Thyroid gland (tissue), 4 donors: Measurements from ENCODE around the gene RFX8. TPM values are rescaled to one million over a fixed set of nuclear protein-coding genes. Genes with fewer than 3 reads are reported as not detected.
"Not testable (repeated sequence)": the region's sequence is repeated elsewhere in the genome, so short reads cannot be mapped to it uniquely, and the experiment has no call there.

Experiments
- DNase-seq, 2 donors: peaks; one replicate each; pipeline ENCODE4 v3.0.0-alpha.2; 2019
- H3K27ac ChIP-seq, 3 donors: fragments of 200-600 bp; sonication (generic); 1 replicate in 2 of 3; 2 replicates in 1 of 3; pipeline ENCODE4 v1.5.1; 2016 to 2019; ENCODE audit warnings: mild to moderate bottlenecking in 1 of 3, moderate library complexity in 1 of 3
- H3K27me3 ChIP-seq: fragments of 200-600 bp; sonication (generic); one replicate; pipeline ENCODE4 v1.5.1; 2019
- H3K36me3 ChIP-seq, 2 donors: fragments of 200-600 bp; sonication (generic); one replicate each; pipeline ENCODE4 v1.5.1; 2016 to 2019
- H3K4me1 ChIP-seq, 2 donors: fragments of 200-600 bp; sonication (generic); one replicate each; pipeline ENCODE4 v1.5.1; 2017 to 2019
- H3K4me3 ChIP-seq, 3 donors: fragments of 200-600 bp; sonication (generic); replicated peaks in 1 of 3; 1 replicate in 2 of 3; 2 replicates in 1 of 3; pipeline ENCODE4 v1.5.1; 2016; ENCODE audit warnings: mild to moderate bottlenecking in 1 of 3
- H3K9me3 ChIP-seq: fragments of 200-600 bp; sonication (generic); one replicate; pipeline ENCODE4 v1.5.1; 2017
- POLR2A ChIP-seq, 2 donors: fragments of 450-650 bp; IDR thresholded peaks; one replicate each; pipeline ENCODE4 v1.6.1; 2017; ENCODE audit warnings: antibody characterized with exemption in 2 of 2, mild to moderate bottlenecking in 2 of 2, moderate library complexity in 1 of 2
- WGBS, 2 donors: methylation state at CpG; one replicate each; pipeline ENCODE4 v1.1.5; 2017; 5-methylcytosine and 5-hydroxymethylcytosine counted together
- intact Hi-C: fragments of 100-400 bp; cut with DNase I; formaldehyde crosslinking; loops from one replicate; pipeline ENCODE4 v1.15.1; 2023
- total RNA-seq, 4 donors: library from RNA; depleted of rRNA; stranded (reverse); fragments of >200 nt; gene quantifications; one replicate each; pipeline ENCODE4 v1.2.3, GENCODE V29; 2016
- TF ChIP-seq, protein P1 (sequence below), 6 experiments: fragments of 200-600 bp in 3 of 6; fragments of 450-650 bp in 3 of 6; sonication (generic) in 3 of 6; IDR thresholded peaks; one replicate each; pipeline ENCODE4 v1.5.1; 2016 to 2019; ENCODE audit warnings: antibody characterized with exemption in 6 of 6, mild to moderate bottlenecking in 2 of 6, inconsistent platforms in 1 of 6, moderate library complexity in 1 of 6

Gene RFX8
- total RNA-seq, 4 donors from 2014 or later: 1.9 TPM; not detected in 3

DNA sequence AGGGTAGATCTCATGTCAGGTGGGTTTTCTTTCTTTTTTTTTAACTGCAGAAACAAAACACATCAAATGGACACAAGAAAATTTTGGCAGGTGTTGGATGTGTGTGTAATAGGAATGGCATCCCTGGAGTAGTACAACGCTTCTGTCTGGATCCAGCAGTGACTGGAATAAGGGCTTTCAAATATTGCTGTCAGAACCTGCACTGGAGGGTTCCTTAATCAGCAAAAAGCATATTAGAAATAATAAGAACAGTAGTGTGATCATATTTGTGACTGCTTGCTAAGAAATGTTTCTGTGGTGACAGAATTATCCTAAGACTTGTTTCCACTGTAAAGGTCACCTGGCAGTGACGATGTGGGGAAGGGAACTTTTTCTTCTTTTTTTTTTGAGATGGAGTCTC, 118.4 kb downstream of the RFX8 start:
- Histone ChIP-seq H3K9me3 (no peaks in the 10 kb centered on the region), H3K27me3 (no peaks in the 10 kb centered on the region), H3K4me1 (no peaks in the 10 kb centered on the region), H3K36me3 (no peaks in the 10 kb centered on the region), H3K4me3 (no peak overlapping the region), H3K27ac (no peak overlapping the region)
- intact Hi-C loops: no loop called here
- no peak for TF ChIP-seq POLR2A (IDR thresholded peaks at IDR 0.05)
- TF ChIP-seq, protein P1, sequence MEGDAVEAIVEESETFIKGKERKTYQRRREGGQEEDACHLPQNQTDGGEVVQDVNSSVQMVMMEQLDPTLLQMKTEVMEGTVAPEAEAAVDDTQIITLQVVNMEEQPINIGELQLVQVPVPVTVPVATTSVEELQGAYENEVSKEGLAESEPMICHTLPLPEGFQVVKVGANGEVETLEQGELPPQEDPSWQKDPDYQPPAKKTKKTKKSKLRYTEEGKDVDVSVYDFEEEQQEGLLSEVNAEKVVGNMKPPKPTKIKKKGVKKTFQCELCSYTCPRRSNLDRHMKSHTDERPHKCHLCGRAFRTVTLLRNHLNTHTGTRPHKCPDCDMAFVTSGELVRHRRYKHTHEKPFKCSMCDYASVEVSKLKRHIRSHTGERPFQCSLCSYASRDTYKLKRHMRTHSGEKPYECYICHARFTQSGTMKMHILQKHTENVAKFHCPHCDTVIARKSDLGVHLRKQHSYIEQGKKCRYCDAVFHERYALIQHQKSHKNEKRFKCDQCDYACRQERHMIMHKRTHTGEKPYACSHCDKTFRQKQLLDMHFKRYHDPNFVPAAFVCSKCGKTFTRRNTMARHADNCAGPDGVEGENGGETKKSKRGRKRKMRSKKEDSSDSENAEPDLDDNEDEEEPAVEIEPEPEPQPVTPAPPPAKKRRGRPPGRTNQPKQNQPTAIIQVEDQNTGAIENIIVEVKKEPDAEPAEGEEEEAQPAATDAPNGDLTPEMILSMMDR (IDR thresholded peaks at IDR 0.05): no peak
- WGBS, 2 donors: 84 to 89% methylated on average over 2 of the region's 2 CpGs
- DNase-seq: no peak

DNA sequence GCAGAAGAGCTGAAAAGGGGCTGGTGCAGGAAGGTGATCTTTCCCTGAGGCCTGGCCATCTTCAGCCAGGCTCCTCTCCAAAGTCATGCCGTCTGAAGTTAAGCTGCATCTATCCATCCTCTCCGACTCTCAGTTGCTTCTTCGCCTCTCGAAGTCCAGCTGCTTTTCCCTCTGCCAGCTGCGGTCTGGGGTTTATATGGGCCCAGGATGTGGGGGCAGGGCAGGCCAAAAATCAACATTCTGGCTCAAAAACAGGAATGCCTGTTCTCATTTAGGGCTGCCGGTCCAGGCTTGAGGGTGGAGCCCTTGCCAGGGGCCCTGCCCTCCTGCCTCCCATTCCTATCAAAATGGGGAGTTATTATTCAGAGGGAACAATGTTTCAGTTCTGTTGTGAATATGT, 118.9 kb downstream of the RFX8 start:
- H3K4me3 ChIP-seq: no peak overlapping the region
- no peak for TF ChIP-seq POLR2A (IDR thresholded peaks at IDR 0.05)
- TF ChIP-seq, protein P1 (IDR thresholded peaks at IDR 0.05): no peak
- H3K27me3 ChIP-seq: no peaks in the 10 kb centered on the region
- intact Hi-C loops: no loop called here
- no peak for DNase-seq
- no peak overlapping the region for H3K27ac ChIP-seq
- no peaks in the 10 kb centered on the region for H3K36me3 ChIP-seq
- WGBS, 2 donors: 86 to 93% methylated on average over 6 of the region's 6 CpGs
- H3K4me1 ChIP-seq: no peaks in the 10 kb centered on the region
- H3K9me3 ChIP-seq: no peaks in the 10 kb centered on the region

DNA sequence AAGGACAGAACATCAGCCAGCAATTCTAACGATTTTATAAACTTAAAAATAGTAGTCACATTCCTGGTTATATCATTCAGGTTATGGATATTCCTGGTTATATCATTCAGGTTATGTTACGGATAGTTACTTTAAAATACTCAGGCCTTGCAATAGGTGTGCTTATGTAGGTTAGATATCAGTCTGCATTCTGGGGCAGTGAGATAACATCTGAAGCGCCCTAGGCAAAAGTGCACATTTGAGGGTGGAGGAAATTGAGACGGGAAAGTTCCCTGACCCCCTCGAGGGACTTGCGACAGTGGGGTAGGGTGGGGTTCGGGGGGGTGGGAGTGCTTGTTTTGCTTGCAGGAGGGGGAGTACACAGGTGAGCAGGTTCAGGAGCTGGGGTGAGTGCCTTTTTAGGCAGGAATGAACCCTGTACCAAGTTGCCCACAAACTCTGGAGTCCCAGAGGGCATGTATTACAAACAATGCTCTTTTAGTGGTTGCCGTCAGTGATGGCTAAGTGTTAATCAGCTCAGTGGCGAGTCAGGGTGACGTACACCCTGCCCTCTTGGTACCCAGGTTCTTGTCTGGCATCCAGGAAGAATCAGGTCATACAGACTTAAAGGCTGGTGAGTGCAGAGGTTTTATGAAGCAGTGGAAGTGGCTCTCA, 119.4 kb downstream of the RFX8 start:
- Histone ChIP-seq H3K4me1 (no peaks in the 10 kb centered on the region), H3K27ac (no peak overlapping the region), H3K9me3 (no peaks in the 10 kb centered on the region), H3K36me3 (no peaks in the 10 kb centered on the region), H3K4me3 (no peak overlapping the region), H3K27me3 (no peaks in the 10 kb centered on the region)
- WGBS, 2 donors: 84% methylated on average over 10 of the region's 10 CpGs
- TF ChIP-seq, protein P1 (IDR thresholded peaks at IDR 0.05): no peak
- TF ChIP-seq POLR2A (IDR thresholded peaks at IDR 0.05): no peak
- DNase-seq: no peak
- intact Hi-C loops: no loop called here

DNA sequence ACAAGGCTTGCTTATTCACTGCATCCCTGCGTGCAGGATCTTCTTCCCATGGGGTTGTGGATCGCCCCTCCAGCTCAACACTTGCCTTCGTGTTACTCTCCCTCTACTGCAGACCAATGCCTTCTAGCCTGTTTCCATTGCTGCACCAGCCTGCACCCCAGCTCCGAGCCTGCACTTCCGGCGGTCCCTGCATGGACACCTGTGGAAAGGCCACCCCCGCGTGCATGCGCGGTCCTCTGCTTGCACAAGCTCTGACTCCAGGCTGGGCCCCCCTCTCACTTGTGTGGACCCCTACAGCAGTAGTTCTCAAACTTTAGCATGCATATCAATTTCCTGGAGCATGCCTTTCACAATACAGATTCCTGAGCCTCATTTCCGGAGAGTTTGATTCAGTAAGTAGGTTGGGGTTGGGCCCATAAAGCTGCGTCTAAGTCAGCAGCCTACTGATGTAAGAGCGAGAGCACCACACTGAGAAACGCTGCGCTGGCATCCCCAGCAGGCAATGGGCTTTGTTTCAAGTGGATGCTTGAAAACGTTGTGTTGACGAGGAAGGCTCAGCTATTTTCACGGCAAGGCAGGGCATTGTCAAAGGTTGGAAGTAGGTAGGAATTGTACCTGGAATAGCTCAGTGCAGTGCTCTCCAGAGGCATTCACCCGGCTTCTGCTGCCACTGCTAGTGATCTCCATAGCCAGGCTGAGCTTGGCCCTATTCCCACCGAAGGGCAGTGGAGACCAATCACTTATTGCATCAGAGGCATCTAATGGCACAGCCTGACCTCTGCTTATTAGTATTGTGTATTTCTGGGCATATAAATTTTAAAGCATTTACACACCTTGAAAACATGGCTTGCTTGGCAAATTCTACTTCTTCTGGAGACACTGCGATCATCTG, 120.2 kb downstream of the RFX8 start:
- TF ChIP-seq POLR2A (IDR thresholded peaks at IDR 0.05): no peak
- TF ChIP-seq, protein P1 (IDR thresholded peaks at IDR 0.05): no peak
- intact Hi-C loops: no loop called here
- H3K9me3 ChIP-seq: no peaks in the 10 kb centered on the region
- WGBS, 2 donors: 72 to 80% methylated on average over 19 to 21 of the region's 21 CpGs
- no peaks in the 10 kb centered on the region for H3K36me3 ChIP-seq
- H3K27ac ChIP-seq: no peak overlapping the region
- no peaks in the 10 kb centered on the region for H3K27me3 ChIP-seq
- no peak overlapping the region for H3K4me3 ChIP-seq
- peak; percentile 18 to 41 for DNase-seq
- H3K4me1 ChIP-seq: no peaks in the 10 kb centered on the region

DNA sequence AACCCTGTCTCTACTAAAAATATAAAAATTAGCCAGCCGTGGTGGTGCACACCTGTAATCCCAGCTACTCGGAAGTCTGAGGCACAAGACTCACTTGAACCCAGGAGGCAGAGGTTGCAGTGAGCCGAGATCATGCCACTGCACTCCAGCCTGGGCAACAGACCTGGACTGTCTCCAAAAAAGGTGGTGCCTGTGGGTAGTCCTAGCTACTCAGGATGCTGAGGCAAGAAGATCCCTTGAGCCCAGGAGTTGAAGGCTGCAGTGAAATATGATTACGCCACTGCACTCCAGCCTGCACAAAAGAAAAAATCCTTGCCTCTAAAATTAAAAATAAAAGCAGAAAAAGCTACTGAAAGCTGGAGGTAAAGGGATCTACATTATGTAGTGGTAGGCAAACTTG, 122.3 kb downstream of the RFX8 start:
- H3K27me3 ChIP-seq, H3K27ac ChIP-seq, intact Hi-C loops, DNase-seq, H3K36me3 ChIP-seq, H3K9me3 ChIP-seq, H3K4me1 ChIP-seq, H3K4me3 ChIP-seq: not testable (repeated sequence)
- WGBS, 2 donors: 82 to 89% methylated on average over 4 of the region's 4 CpGs
